GM18858 (cell line): ENCODE data around the gene PHETA1.
A peak's percentile ranks its signal among the peaks of the same experiment; 100 is the strongest.
"Not testable (repeated sequence)": the region's sequence is repeated elsewhere in the genome, so short reads cannot be mapped to it uniquely, and the experiment has no call there.

Experiments used
- ATAC-seq: cut with Tn5 transposase; IDR thresholded peaks from one replicate; pipeline ENCODE4 v1.9.1; 2021; ENCODE audit not compliant: unreplicated experiment

The PHETA1 gene

GRCh38 chr12:111405859-111406473 is 37.1 kb upstream of the PHETA1 start, which contains the start of gene SH2B3:
Gene SH2B3, plus strand, starts transcription at chr12:111405923. Its CDS starts 12,223 bp downstream, at chr12:111418146.
- ATAC-seq = no peak

GRCh38 chr12:111405149-111405858 is 36.4 kb upstream of the PHETA1 start:
- peak; percentile 34 for ATAC-seq

- no peak for ATAC-seq
These were observed 35.7 kb upstream of the PHETA1 start for GRCh38 chr12:111404362-111405148.

- ATAC-seq = not testable (repeated sequence)
These were observed 33.6 kb upstream of the PHETA1 start for GRCh38 chr12:111402490-111402824.

- ATAC-seq = no peak
These were observed 32.3 kb upstream of the PHETA1 start for GRCh38 chr12:111401167-111401605.

GRCh38 chr12:111399741-111400404 is 31.0 kb upstream of the PHETA1 start:
- not testable (repeated sequence) for ATAC-seq

GRCh38 chr12:111398530-111398929 is 29.6 kb upstream of the PHETA1 start:
- no peak for ATAC-seq

- ATAC-seq = no peak
These were observed 28.0 kb upstream of the PHETA1 start for GRCh38 chr12:111396726-111397445.

- ATAC-seq = not testable (repeated sequence)
These were observed 27.4 kb upstream of the PHETA1 start for GRCh38 chr12:111396271-111396670.

- no peak for ATAC-seq
These were observed 26.7 kb upstream of the PHETA1 start for GRCh38 chr12:111395336-111396187.

GRCh38 chr12:111394480-111394879 is 25.6 kb upstream of the PHETA1 start:
- ATAC-seq = no peak

- ATAC-seq = no peak
These were observed 24.9 kb upstream of the PHETA1 start for GRCh38 chr12:111393700-111394300.

- ATAC-seq = no peak
These were observed 22.0 kb upstream of the PHETA1 start for GRCh38 chr12:111390910-111391309.

- ATAC-seq = no peak
These were observed 20.7 kb upstream of the PHETA1 start for GRCh38 chr12:111389635-111390034.

- no peak for ATAC-seq
These were observed 18.9 kb upstream of the PHETA1 start for GRCh38 chr12:111387747-111388323.

- no peak for ATAC-seq
These were observed 18.0 kb upstream of the PHETA1 start for GRCh38 chr12:111386885-111387284.

GRCh38 chr12:111384596-111384995 is 15.7 kb upstream of the PHETA1 start:
- ATAC-seq = no peak

- ATAC-seq = no peak
These were observed 11.2 kb upstream of the PHETA1 start for GRCh38 chr12:111379942-111380554.
